Brain microvascular endothelial cell (primary cell): ENCODE data around the gene NEK11.
A peak's percentile ranks its signal among the peaks of the same experiment; 100 is the strongest.
"Not testable (repeated sequence)": the region's sequence is repeated elsewhere in the genome, so short reads cannot be mapped to it uniquely, and the experiment has no call there.

Experiments used
- DNase-seq: peaks from one replicate; pipeline ENCODE4 v3.0.0-alpha.2; 2020
- H3K27ac ChIP-seq: fragments of 250-450 bp; sonication (Bioruptor Pico); 2 replicates; pipeline ENCODE4 v1.5.1; 2020; ENCODE audit warnings: mild to moderate bottlenecking, moderate library complexity
- H3K27me3 ChIP-seq: fragments of 250-450 bp; sonication (Bioruptor Pico); replicated peaks from 2 replicates; pipeline ENCODE4 v1.5.1; 2020; ENCODE audit warnings: mild to moderate bottlenecking
- H3K36me3 ChIP-seq: fragments of 250-450 bp; sonication (Bioruptor Pico); replicated peaks from 2 replicates; pipeline ENCODE4 v1.5.1; 2020; ENCODE audit warnings: mild to moderate bottlenecking
- H3K4me3 ChIP-seq: 2 replicates; pipeline ENCODE4 v1.5.1; 2011; ENCODE audit warnings: low read depth, mild to moderate bottlenecking, control low read depth, low read length, moderate library complexity
- in situ Hi-C: cut with HindIII; loops from 2 replicates; pipeline ENCODE4 v1.10.0; 2017; ENCODE audit warnings: low sequenced_read_pairs, low pct_ligation_motif_present
- TF ChIP-seq, protein P1 (sequence below): IDR thresholded peaks from 2 replicates; pipeline ENCODE4 v1.5.1; 2011; ENCODE audit warnings: low read depth, mild to moderate bottlenecking, moderate library complexity, low read length, control low read depth, inconsistent platforms; ENCODE audit errors: missing control alignments

The NEK11 gene

DNA sequence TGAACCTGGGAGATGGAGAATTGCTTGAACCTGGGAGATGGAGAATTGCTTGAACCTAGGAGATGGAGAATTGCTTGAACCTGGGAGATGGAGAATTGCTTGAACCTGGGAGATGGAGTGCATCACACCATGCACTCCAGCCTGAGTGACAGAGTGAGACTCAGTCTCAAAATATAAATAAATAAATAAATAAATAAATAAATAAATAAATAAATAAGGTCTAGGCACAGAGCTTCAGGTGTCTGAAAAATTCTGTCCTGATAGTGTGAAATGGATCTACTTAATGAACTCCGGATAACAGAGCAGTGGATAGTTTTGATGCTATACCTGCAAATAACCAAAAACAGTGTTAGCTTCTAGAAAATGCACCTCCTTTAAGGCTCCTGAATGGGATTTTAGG, 330.6 kb downstream of the NEK11 start:
- TF ChIP-seq, protein P1, sequence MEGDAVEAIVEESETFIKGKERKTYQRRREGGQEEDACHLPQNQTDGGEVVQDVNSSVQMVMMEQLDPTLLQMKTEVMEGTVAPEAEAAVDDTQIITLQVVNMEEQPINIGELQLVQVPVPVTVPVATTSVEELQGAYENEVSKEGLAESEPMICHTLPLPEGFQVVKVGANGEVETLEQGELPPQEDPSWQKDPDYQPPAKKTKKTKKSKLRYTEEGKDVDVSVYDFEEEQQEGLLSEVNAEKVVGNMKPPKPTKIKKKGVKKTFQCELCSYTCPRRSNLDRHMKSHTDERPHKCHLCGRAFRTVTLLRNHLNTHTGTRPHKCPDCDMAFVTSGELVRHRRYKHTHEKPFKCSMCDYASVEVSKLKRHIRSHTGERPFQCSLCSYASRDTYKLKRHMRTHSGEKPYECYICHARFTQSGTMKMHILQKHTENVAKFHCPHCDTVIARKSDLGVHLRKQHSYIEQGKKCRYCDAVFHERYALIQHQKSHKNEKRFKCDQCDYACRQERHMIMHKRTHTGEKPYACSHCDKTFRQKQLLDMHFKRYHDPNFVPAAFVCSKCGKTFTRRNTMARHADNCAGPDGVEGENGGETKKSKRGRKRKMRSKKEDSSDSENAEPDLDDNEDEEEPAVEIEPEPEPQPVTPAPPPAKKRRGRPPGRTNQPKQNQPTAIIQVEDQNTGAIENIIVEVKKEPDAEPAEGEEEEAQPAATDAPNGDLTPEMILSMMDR: no peak
- no peak for DNase-seq
- in situ Hi-C loops: no loop called here
- no peak overlapping the region for H3K27ac ChIP-seq
- H3K4me3 ChIP-seq: no peak overlapping the region
- no peaks in the 10 kb centered on the region for H3K36me3 ChIP-seq
- no peaks in the 10 kb centered on the region for H3K27me3 ChIP-seq

DNA sequence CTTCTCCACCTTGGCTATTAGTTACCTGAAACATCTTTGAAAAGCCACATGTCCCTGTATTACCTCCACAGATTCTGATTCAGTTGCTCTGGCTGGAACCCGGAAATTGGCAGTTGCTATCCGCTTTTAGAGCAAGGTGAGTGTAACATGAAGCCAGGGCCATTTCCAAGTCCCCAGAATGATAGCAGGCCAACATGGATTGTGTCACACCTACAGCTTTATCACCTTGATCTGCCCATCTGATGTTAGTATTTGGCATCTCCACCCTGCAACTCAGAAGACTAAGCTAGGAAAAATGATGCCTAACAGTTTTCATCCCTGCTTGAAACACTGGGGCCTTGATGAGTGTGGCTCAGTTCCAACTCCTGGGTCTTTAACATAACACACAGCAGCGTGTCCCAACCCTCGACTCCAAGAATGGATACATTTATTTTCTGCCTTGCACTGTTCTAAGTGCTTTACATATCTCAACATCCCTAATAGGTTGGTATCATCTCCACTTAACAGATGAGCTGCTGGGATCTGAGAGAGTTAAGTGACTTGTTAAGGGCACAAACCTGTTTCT, 333.6 kb downstream of the NEK11 start:
- Histone ChIP-seq H3K4me3 (no peak overlapping the region), H3K27me3 (no peaks in the 10 kb centered on the region), H3K27ac (no peak overlapping the region), H3K36me3 (no peaks in the 10 kb centered on the region)
- no peak for DNase-seq
- in situ Hi-C loops: no loop called here
- TF ChIP-seq, protein P1: no peak

DNA sequence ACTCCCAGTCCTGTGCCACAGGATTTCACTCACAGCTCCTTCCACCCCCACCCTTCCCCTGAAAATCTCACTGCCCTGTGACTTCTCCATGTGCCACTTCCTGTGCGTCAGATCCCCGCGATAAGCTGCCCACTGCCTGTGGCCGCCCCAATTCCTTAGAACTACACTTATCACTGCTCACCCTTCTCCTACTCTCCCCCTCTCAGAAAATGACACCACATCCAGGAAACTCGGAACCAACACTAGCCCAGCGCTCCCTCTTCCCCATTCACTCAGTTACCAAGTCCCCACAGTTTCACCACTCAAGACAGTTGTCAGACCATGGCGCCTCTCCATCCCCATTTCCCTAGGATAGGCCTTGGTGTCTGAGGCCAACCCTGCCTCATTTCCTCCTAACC, 334.4 kb downstream of the NEK11 start:
- in situ Hi-C loops, H3K4me3 ChIP-seq, H3K27me3 ChIP-seq, H3K27ac ChIP-seq, DNase-seq, H3K36me3 ChIP-seq: not testable (repeated sequence)

DNA sequence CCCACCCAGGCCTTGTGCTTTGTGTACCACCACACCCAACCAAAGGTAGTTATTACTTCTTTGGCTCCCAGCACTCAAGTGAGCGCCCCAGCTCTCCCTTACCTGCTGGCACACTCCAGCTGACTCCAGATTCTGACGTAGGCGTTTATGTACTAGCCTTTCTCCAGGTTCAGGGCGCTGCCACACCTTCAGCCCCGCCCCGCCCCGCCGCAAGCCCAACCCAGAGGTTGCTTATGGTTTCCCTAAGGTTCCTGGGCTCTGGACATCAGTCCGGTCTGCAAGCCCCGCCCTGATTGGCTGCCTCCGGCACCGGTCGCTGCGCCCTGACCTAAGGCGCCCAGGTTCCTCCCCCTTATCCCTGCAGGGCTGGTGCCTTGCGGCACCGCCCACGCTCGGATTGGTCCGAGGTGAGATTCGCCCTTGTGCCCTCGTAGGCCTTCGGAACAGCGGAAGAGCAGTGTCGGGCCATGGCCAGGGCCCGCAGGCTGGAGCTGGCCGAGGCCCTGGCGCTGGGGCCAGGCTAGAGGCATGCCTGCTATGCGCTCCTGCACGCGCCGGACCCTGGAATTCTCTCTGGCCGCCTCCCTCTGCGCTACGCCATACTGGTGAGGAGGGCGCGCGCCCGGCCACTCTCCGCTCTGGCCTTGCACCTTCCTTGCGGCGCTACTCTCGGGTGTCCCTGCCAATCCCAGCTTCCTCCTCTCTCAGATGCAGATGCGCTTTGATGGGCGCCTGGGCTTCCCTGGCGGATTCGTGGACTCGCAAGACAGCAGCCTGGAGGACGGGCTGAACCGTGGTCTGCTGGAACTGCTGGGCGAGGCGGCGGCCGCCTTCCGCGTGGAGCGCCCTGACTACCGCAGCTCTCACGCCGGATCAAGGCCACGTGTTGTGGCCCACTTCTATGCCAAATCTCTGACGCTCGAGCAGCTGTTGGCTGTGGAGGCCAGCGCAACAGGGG, 335.1 kb downstream of the NEK11 start:
- in situ Hi-C loops: no loop called here
- Histone ChIP-seq H3K4me3 (peak overlapping the region; percentile 55), H3K27ac (no peak overlapping the region), H3K27me3 (no peaks in the 10 kb centered on the region), H3K36me3 (no peaks in the 10 kb centered on the region)
- TF ChIP-seq, protein P1: no peak
- no peak for DNase-seq

DNA sequence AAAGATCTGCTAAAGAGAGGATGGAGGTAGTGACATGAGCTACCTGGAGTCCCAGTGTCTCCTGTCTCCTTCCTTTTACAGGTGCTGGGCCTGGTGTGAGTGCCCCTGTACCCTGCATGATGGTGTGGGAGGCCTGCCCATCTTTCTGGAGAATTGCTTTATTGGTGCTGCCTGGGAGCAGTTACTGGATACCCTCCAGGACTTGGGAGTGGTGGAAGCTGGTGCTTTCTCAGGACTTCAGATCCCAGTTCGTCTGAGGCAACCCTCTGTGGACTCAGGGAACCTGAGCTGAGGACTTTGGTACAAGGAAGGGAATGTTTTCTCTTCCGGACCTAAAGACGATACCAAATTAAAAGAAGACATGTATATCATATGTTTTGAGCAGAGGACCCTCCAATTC, 336.6 kb downstream of the NEK11 start:
- H3K27ac ChIP-seq: no peak overlapping the region
- in situ Hi-C loops: no loop called here

More for the DNA sequence above, 336.6 kb downstream of the NEK11 start:
- no peak overlapping the region for H3K4me3 ChIP-seq
- DNase-seq: no peak
- no peaks in the 10 kb centered on the region for H3K27me3 ChIP-seq
- TF ChIP-seq, protein P1: no peak
- H3K36me3 ChIP-seq: no peaks in the 10 kb centered on the region
